ENCODE measurements around the gene AP1G1. TPM values are rescaled to one million over a fixed set of nuclear protein-coding genes. Genes with fewer than 3 reads are reported as not detected.
"Not testable (repeated sequence)": the region's sequence is repeated elsewhere in the genome, so short reads cannot be mapped to it uniquely, and the experiment has no call there.

AP1G1 gene
- total RNA-seq, 1 donor from 2014 or later, result 104 TPM

GRCh38 chr16:71689901-71690300 lies 118.7 kb downstream of the AP1G1 start:
- TF ChIP-seq CTCF (IDR thresholded peaks at IDR 0.05; ENCODE audit: unreplicated experiment), result no peak
- Mint-ChIP-seq H3K9me3 (ENCODE audit: unreplicated experiment) (no peaks in the 10 kb centered on the region), H3K36me3 (ENCODE audit: low read depth, unreplicated experiment) (no peaks in the 10 kb centered on the region), H3K4me3 (ENCODE audit: unreplicated experiment) (no peak overlapping the region), H3K27ac (ENCODE audit: unreplicated experiment) (no peak overlapping the region), H3K4me1 (ENCODE audit: unreplicated experiment) (no peaks in the 10 kb centered on the region), H3K27me3 (ENCODE audit: unreplicated experiment) (peaks cover 5% of the 10 kb centered on the region)
- DNase-seq (ENCODE audit: low spot score), result no peak

- Mint-ChIP-seq H3K36me3 (ENCODE audit: low read depth, unreplicated experiment) (no peaks in the 10 kb centered on the region), H3K27me3 (ENCODE audit: unreplicated experiment) (peaks cover 4% of the 10 kb centered on the region), H3K4me1 (ENCODE audit: unreplicated experiment) (no peaks in the 10 kb centered on the region), H3K4me3 (ENCODE audit: unreplicated experiment) (no peak overlapping the region), H3K9me3 (ENCODE audit: unreplicated experiment) (no peaks in the 10 kb centered on the region), H3K27ac (ENCODE audit: unreplicated experiment) (no peak overlapping the region)
- TF ChIP-seq CTCF (IDR thresholded peaks at IDR 0.05; ENCODE audit: unreplicated experiment), result no peak
- DNase-seq (ENCODE audit: low spot score), result no peak
Observed at GRCh38 chr16:71687861-71688260, 120.8 kb downstream of the AP1G1 start.

- not testable (repeated sequence) for DNase-seq (ENCODE audit: low spot score); H3K27me3 Mint-ChIP-seq (ENCODE audit: unreplicated experiment); H3K4me3 Mint-ChIP-seq (ENCODE audit: unreplicated experiment); H3K27ac Mint-ChIP-seq (ENCODE audit: unreplicated experiment); H3K4me1 Mint-ChIP-seq (ENCODE audit: unreplicated experiment); H3K36me3 Mint-ChIP-seq (ENCODE audit: low read depth, unreplicated experiment); H3K9me3 Mint-ChIP-seq (ENCODE audit: unreplicated experiment)
Observed at GRCh38 chr16:71684280-71684679, 124.4 kb downstream of the AP1G1 start.

- H3K4me1 Mint-ChIP-seq (ENCODE audit: unreplicated experiment), result no peaks in the 10 kb centered on the region
- no peak for TF ChIP-seq CTCF (IDR thresholded peaks at IDR 0.05; ENCODE audit: unreplicated experiment)
- no peaks in the 10 kb centered on the region for H3K9me3 Mint-ChIP-seq (ENCODE audit: unreplicated experiment)
- H3K36me3 Mint-ChIP-seq (ENCODE audit: low read depth, unreplicated experiment), result no peaks in the 10 kb centered on the region
- no peak overlapping the region for H3K4me3 Mint-ChIP-seq (ENCODE audit: unreplicated experiment)
- peaks cover 2% of the 10 kb centered on the region for H3K27me3 Mint-ChIP-seq (ENCODE audit: unreplicated experiment)
- H3K27ac Mint-ChIP-seq (ENCODE audit: unreplicated experiment), result no peak overlapping the region
- DNase-seq (ENCODE audit: low spot score), result no peak
Observed at GRCh38 chr16:71681360-71681759, 127.3 kb downstream of the AP1G1 start.

Other genes starting within 250 kb of the AP1G1 start
- gene TAT, start 231.7 kb downstream of the AP1G1 start, total RNA-seq (ENCODE audit: unreplicated experiment), result not detected
- 3.9 TPM for gene MARVELD3, start 182.7 kb downstream of the AP1G1 start, total RNA-seq (ENCODE audit: unreplicated experiment)
- 7.3 TPM for gene PHLPP2, start 84.1 kb downstream of the AP1G1 start, total RNA-seq (ENCODE audit: unreplicated experiment)
- 34.4 TPM for gene ATXN1L, start 37.1 kb upstream of the AP1G1 start, total RNA-seq (ENCODE audit: unreplicated experiment)
- gene ZNF821, start 75.3 kb upstream of the AP1G1 start, total RNA-seq (ENCODE audit: unreplicated experiment), result 17.7 TPM
- gene IST1, start 86.7 kb upstream of the AP1G1 start, total RNA-seq (ENCODE audit: unreplicated experiment), result 247 TPM
- not detected for gene PKD1L3, start 191.6 kb upstream of the AP1G1 start, total RNA-seq (ENCODE audit: unreplicated experiment)
- 4.7 TPM for gene DHODH, start 199.9 kb upstream of the AP1G1 start, total RNA-seq (ENCODE audit: unreplicated experiment)
- not detected for gene HP, start 245.7 kb upstream of the AP1G1 start, total RNA-seq (ENCODE audit: unreplicated experiment)